Astrocyte (in vitro differentiated cells and primary cell): ENCODE results near the gene COMMD1. TPM values are rescaled to one million over a fixed set of nuclear protein-coding genes. Genes with fewer than 3 reads are reported as not detected.

ENCODE experiments used
- DNase-seq: peaks from one replicate; pipeline ENCODE4 v3.0.0-alpha.2; 2010; ENCODE audit warnings: low read depth
- FAIRE-seq: peaks from 2 replicates; lab custom pipeline; 2011; peaks lifted over from hg19 to GRCh38; lab: Jason Lieb, UNC
- H2AFZ ChIP-seq: 2 replicates; pipeline ENCODE4 v1.6.0; 2012; ENCODE audit warnings: low read depth, low read length, inconsistent platforms
- H3K27ac ChIP-seq: 2 replicates; pipeline ENCODE4 v1.5.1; 2011; ENCODE audit warnings: low read depth, low read length, inconsistent platforms
- H3K27me3 ChIP-seq: 2 replicates; pipeline ENCODE4 v1.6.0; 2011; ENCODE audit warnings: low read length, inconsistent platforms; ENCODE audit not compliant: insufficient read depth
- H3K36me3 ChIP-seq: 2 replicates; pipeline ENCODE4 v1.5.1; 2011; ENCODE audit warnings: low read length, inconsistent platforms; ENCODE audit not compliant: insufficient read depth
- H3K4me1 ChIP-seq: 2 replicates; pipeline ENCODE4 v1.5.1; 2011; ENCODE audit warnings: low read length, inconsistent platforms; ENCODE audit not compliant: insufficient read depth
- H3K4me2 ChIP-seq: 2 replicates; pipeline ENCODE4 v1.6.0; 2012; ENCODE audit warnings: low read length, inconsistent platforms
- H3K4me3 ChIP-seq: 2 replicates; pipeline ENCODE4 v1.5.1; 2011; ENCODE audit warnings: low read depth, mild to moderate bottlenecking, low read length, inconsistent platforms; ENCODE audit not compliant: insufficient read depth
- H3K79me2 ChIP-seq: 2 replicates; pipeline ENCODE4 v1.6.0; 2012; ENCODE audit warnings: mild to moderate bottlenecking, low read length, inconsistent platforms; ENCODE audit not compliant: insufficient read depth
- H3K9ac ChIP-seq: 2 replicates; pipeline ENCODE4 v1.6.0; 2012; ENCODE audit warnings: mild to moderate bottlenecking, low read length, inconsistent platforms
- H3K9me3 ChIP-seq: 2 replicates; pipeline ENCODE4 v1.5.1; 2012; ENCODE audit warnings: low read depth, mild to moderate bottlenecking, low read length, inconsistent platforms; ENCODE audit not compliant: insufficient read depth
- H4K20me1 ChIP-seq: 2 replicates; pipeline ENCODE4 v1.6.0; 2012; ENCODE audit warnings: low read length, inconsistent platforms; ENCODE audit not compliant: insufficient read depth
- H3K27ac Mint-ChIP-seq: one replicate; pipeline ENCODE4 v1.8.0; 2021; ENCODE audit warnings: mild to moderate bottlenecking, mixed read lengths; ENCODE audit not compliant: unreplicated experiment
- H3K27me3 Mint-ChIP-seq: one replicate; pipeline ENCODE4 v1.8.0; 2021; ENCODE audit warnings: low read depth, mixed read lengths; ENCODE audit not compliant: unreplicated experiment
- H3K36me3 Mint-ChIP-seq: one replicate; pipeline ENCODE4 v1.8.0; 2021; ENCODE audit warnings: low read depth, mixed read lengths; ENCODE audit not compliant: unreplicated experiment
- H3K4me1 Mint-ChIP-seq: one replicate; pipeline ENCODE4 v1.8.0; 2021; ENCODE audit warnings: low read depth, mixed read lengths; ENCODE audit not compliant: unreplicated experiment
- H3K4me3 Mint-ChIP-seq: one replicate; pipeline ENCODE4 v1.8.0; 2021; ENCODE audit warnings: mild to moderate bottlenecking, moderate library complexity, mixed read lengths; ENCODE audit not compliant: unreplicated experiment
- H3K9me3 Mint-ChIP-seq: one replicate; pipeline ENCODE4 v1.8.0; 2021; ENCODE audit warnings: mild to moderate bottlenecking, mixed read lengths; ENCODE audit not compliant: unreplicated experiment
- CTCF ChIP-seq: IDR thresholded peaks from 2 replicates; pipeline ENCODE4 v1.5.1; 2011; ENCODE audit warnings: low read depth, mild to moderate bottlenecking, inconsistent platforms, low read length, moderate library complexity; ENCODE audit not compliant: insufficient read depth
- EZH2 ChIP-seq: IDR thresholded peaks from 2 replicates; pipeline ENCODE4 v1.6.1; 2012; ENCODE audit warnings: mild to moderate bottlenecking, low read length, inconsistent platforms; ENCODE audit not compliant: insufficient read depth
- total RNA-seq: library from RNA; stranded (reverse); gene quantifications from 2 replicates; pipeline ENCODE4 v1.2.1, GENCODE V29; 2021

The COMMD1 gene
- total RNA-seq, 1 donor from 2014 or later: 32.0 TPM

GRCh38 chr2:61937098-61937497, 31.6 kb downstream of the COMMD1 start:
- no peaks in the 10 kb centered on the region for H3K36me3 ChIP-seq
- H3K4me3 ChIP-seq: no peak overlapping the region
- Mint-ChIP-seq H3K27me3 (no peaks in the 10 kb centered on the region), H3K4me3 (no peak overlapping the region), H3K9me3 (peaks cover 5% of the 10 kb centered on the region), H3K27ac (no peak overlapping the region), H3K4me1 (no peaks in the 10 kb centered on the region), H3K36me3 (peaks cover 6% of the 10 kb centered on the region)
- peaks cover 3% of the 10 kb centered on the region for H3K9me3 ChIP-seq
- H4K20me1 ChIP-seq: no peaks in the 10 kb centered on the region
- H2AFZ ChIP-seq: no peak overlapping the region
- H3K9ac ChIP-seq: no peak overlapping the region
- H3K79me2 ChIP-seq: no peaks in the 10 kb centered on the region
- no peaks in the 10 kb centered on the region for H3K4me1 ChIP-seq
- TF ChIP-seq CTCF (no peak), EZH2 (no peak)
- H3K4me2 ChIP-seq: no peak overlapping the region
- H3K27ac ChIP-seq: no peak overlapping the region
- FAIRE-seq (no peak), DNase-seq (no peak)
- no peaks in the 10 kb centered on the region for H3K27me3 ChIP-seq

GRCh38 chr2:61937886-61938285, 32.4 kb downstream of the COMMD1 start:
- H3K36me3 ChIP-seq: no peaks in the 10 kb centered on the region
- H3K9me3 Mint-ChIP-seq: peaks cover 1% of the 10 kb centered on the region
- H3K27ac Mint-ChIP-seq: no peak overlapping the region
- no peak overlapping the region for H3K4me3 ChIP-seq
- FAIRE-seq (no peak), DNase-seq (no peak)
- H3K27me3 Mint-ChIP-seq: no peaks in the 10 kb centered on the region
- TF ChIP-seq EZH2 (no peak), CTCF (no peak)
- no peak overlapping the region for H3K4me3 Mint-ChIP-seq
- H4K20me1 ChIP-seq: no peaks in the 10 kb centered on the region
- H3K79me2 ChIP-seq: no peaks in the 10 kb centered on the region
- H3K27me3 ChIP-seq: no peaks in the 10 kb centered on the region
- H2AFZ ChIP-seq: no peak overlapping the region
- H3K36me3 Mint-ChIP-seq: peaks cover 2% of the 10 kb centered on the region
- no peaks in the 10 kb centered on the region for H3K4me1 ChIP-seq
- no peaks in the 10 kb centered on the region for H3K4me1 Mint-ChIP-seq
- no peak overlapping the region for H3K27ac ChIP-seq
- H3K4me2 ChIP-seq: no peak overlapping the region
- H3K9ac ChIP-seq: no peak overlapping the region
- no peaks in the 10 kb centered on the region for H3K9me3 ChIP-seq

GRCh38 chr2:61938511-61938910, 33.0 kb downstream of the COMMD1 start:
- no peak overlapping the region for H2AFZ ChIP-seq
- Mint-ChIP-seq H3K4me3 (no peak overlapping the region), H3K9me3 (peaks cover 1% of the 10 kb centered on the region), H3K27me3 (no peaks in the 10 kb centered on the region), H3K27ac (no peak overlapping the region), H3K4me1 (no peaks in the 10 kb centered on the region), H3K36me3 (peaks cover 2% of the 10 kb centered on the region)
- no peaks in the 10 kb centered on the region for H3K79me2 ChIP-seq
- FAIRE-seq (no peak), DNase-seq (no peak)
- no peaks in the 10 kb centered on the region for H4K20me1 ChIP-seq
- no peak overlapping the region for H3K9ac ChIP-seq
- no peaks in the 10 kb centered on the region for H3K36me3 ChIP-seq
- no peak overlapping the region for H3K27ac ChIP-seq
- H3K27me3 ChIP-seq: no peaks in the 10 kb centered on the region
- H3K4me2 ChIP-seq: no peak overlapping the region
- no peak overlapping the region for H3K4me3 ChIP-seq
- no peaks in the 10 kb centered on the region for H3K9me3 ChIP-seq
- no peak for TF ChIP-seq CTCF
- no peaks in the 10 kb centered on the region for H3K4me1 ChIP-seq
